BLaER1 (cell line): ENCODE results near the gene MRGPRF.

ENCODE experiments used
- H3K27ac ChIP-seq: shearing (Covaris generic); formaldehyde crosslinking; 2 replicates; pipeline ENCODE4 v1.8.1; 2022
- H3K27me3 ChIP-seq: shearing (Covaris generic); formaldehyde crosslinking; 2 replicates; pipeline ENCODE4 v1.8.1; 2022
- H3K36me3 ChIP-seq: shearing (Covaris generic); formaldehyde crosslinking; 2 replicates; pipeline ENCODE4 v1.8.1; 2022
- H3K4me1 ChIP-seq: shearing (Covaris generic); formaldehyde crosslinking; 2 replicates; pipeline ENCODE4 v1.8.1; 2022
- H3K4me2 ChIP-seq: shearing (Covaris generic); formaldehyde crosslinking; 2 replicates; pipeline ENCODE4 v1.8.1; 2022
- H3K4me3 ChIP-seq: shearing (Covaris generic); formaldehyde crosslinking; 2 replicates; pipeline ENCODE4 v1.8.1; 2022
- H3K9ac ChIP-seq: shearing (Covaris generic); formaldehyde crosslinking; 2 replicates; pipeline ENCODE4 v1.8.1; 2022
- H3K9me3 ChIP-seq: shearing (Covaris generic); formaldehyde crosslinking; 2 replicates; pipeline ENCODE4 v1.8.1; 2022
- H4K20me1 ChIP-seq: shearing (Covaris generic); formaldehyde crosslinking; 2 replicates; pipeline ENCODE4 v1.8.1; 2022
- Cebpa-rat ChIP-seq: shearing (Covaris generic); IDR thresholded peaks from 2 replicates; pipeline ENCODE4 v1.8.1; 2022

MRGPRF gene

GRCh38 chr11:68999093-68999747, 13.8 kb downstream of the MRGPRF start:
- Histone ChIP-seq H3K4me3 (no peak overlapping the region), H3K4me2 (no peak overlapping the region), H3K9ac (no peak overlapping the region), H3K9me3 (no peaks in the 10 kb centered on the region), H3K27ac (no peak overlapping the region), H3K4me1 (peaks cover 19% of the 10 kb centered on the region), H4K20me1 (no peaks in the 10 kb centered on the region), H3K27me3 (no peaks in the 10 kb centered on the region), H3K36me3 (no peaks in the 10 kb centered on the region)
- TF ChIP-seq Cebpa-rat: no peak

GRCh38 chr11:68998390-68998911, 14.6 kb downstream of the MRGPRF start:
- Histone ChIP-seq H3K36me3 (no peaks in the 10 kb centered on the region), H3K4me3 (no peak overlapping the region), H3K9me3 (no peaks in the 10 kb centered on the region), H3K9ac (no peak overlapping the region), H3K4me2 (peak overlapping the region; percentile 49), H3K4me1 (peaks cover 19% of the 10 kb centered on the region), H3K27me3 (no peaks in the 10 kb centered on the region), H3K27ac (no peak overlapping the region), H4K20me1 (no peaks in the 10 kb centered on the region)
- no peak for TF ChIP-seq Cebpa-rat

GRCh38 chr11:68997995-68998348, 15.1 kb downstream of the MRGPRF start:
- Histone ChIP-seq H3K4me2 (peak overlapping the region; percentile 49), H3K27ac (no peak overlapping the region), H3K27me3 (no peaks in the 10 kb centered on the region), H3K4me3 (no peak overlapping the region), H3K4me1 (peaks cover 19% of the 10 kb centered on the region), H3K9ac (no peak overlapping the region), H3K9me3 (no peaks in the 10 kb centered on the region), H3K36me3 (no peaks in the 10 kb centered on the region), H4K20me1 (no peaks in the 10 kb centered on the region)
- no peak for TF ChIP-seq Cebpa-rat

GRCh38 chr11:68997124-68997994, 15.7 kb downstream of the MRGPRF start:
- Histone ChIP-seq H3K27ac (no peak overlapping the region), H3K4me2 (no peak overlapping the region), H4K20me1 (no peaks in the 10 kb centered on the region), H3K9me3 (no peaks in the 10 kb centered on the region), H3K9ac (no peak overlapping the region), H3K4me1 (peaks cover 19% of the 10 kb centered on the region), H3K36me3 (no peaks in the 10 kb centered on the region), H3K4me3 (no peak overlapping the region), H3K27me3 (no peaks in the 10 kb centered on the region)
- TF ChIP-seq Cebpa-rat: no peak

GRCh38 chr11:68996376-68997123, 16.5 kb downstream of the MRGPRF start:
- H3K36me3 ChIP-seq: no peaks in the 10 kb centered on the region
- TF ChIP-seq Cebpa-rat: no peak
- H3K27ac ChIP-seq: no peak overlapping the region
- H3K9ac ChIP-seq: no peak overlapping the region
- peaks cover 19% of the 10 kb centered on the region for H3K4me1 ChIP-seq
- no peaks in the 10 kb centered on the region for H3K27me3 ChIP-seq
- no peak overlapping the region for H3K4me2 ChIP-seq
- no peaks in the 10 kb centered on the region for H3K9me3 ChIP-seq
- H4K20me1 ChIP-seq: no peaks in the 10 kb centered on the region
- no peak overlapping the region for H3K4me3 ChIP-seq

DNA sequence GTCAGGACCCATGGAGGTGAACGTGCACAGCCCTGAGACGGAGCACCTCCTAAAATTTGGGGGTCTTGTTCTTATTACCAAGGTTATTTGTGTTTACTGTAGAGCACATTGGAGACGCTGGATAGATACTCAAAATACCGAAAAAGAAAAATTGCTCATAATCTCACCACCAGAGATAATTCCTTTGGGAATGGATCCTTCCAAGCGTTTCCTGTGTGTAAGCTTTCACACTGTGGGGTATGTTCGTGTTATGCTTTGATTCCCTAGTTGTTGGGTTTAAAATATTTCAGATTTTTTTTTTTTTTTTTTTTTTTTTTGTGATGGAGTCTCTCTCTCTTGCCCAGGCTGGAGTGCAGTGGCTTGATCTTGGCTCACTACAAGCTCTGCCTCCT, 18.2 kb downstream of the MRGPRF start:
- Histone ChIP-seq H3K27ac (no peak overlapping the region), H3K27me3 (no peaks in the 10 kb centered on the region), H3K4me3 (no peak overlapping the region), H3K9ac (no peak overlapping the region), H4K20me1 (no peaks in the 10 kb centered on the region), H3K4me2 (no peak overlapping the region), H3K36me3 (no peaks in the 10 kb centered on the region), H3K4me1 (peaks cover 19% of the 10 kb centered on the region), H3K9me3 (no peaks in the 10 kb centered on the region)
- TF ChIP-seq Cebpa-rat: no peak

DNA sequence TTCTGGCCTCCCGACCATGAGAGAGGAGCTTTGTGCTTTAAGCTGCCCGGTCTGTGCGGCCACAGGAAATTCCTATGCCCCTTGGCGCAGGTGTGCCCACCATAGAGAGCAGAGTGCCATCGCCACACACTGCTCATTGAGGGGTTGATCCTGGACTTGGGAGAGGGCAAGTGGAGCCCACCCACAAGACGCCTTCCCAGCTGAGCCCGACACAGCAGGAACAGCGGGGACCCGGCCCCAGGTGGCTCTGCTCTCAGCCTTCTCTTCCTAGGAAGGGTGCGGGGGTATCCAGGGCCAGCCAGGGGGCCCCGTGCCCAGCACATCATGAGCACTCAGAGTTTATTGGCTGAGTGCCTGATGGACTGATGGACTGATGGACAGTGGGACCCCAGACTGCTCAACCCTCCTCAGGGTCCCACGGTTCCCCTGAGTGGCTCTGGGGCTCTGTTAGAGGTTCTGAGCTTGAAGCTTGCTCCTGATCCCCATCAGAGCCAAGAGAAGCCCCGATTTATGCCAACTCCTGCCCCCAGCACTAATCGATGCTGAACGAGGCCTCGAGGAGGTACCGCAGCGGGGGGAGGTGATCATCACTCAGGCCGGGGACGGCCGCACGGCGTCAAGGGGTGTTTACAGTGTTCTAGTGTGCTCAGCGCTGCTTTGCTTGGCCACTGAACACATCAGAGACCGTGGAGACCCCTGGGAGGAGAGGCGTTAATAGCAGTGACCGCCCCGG, 18.7 kb downstream of the MRGPRF start:
- Histone ChIP-seq H3K27ac (no peak overlapping the region), H3K9me3 (no peaks in the 10 kb centered on the region), H3K36me3 (no peaks in the 10 kb centered on the region), H3K9ac (no peak overlapping the region), H3K4me1 (peaks cover 19% of the 10 kb centered on the region), H3K4me2 (no peak overlapping the region), H4K20me1 (no peaks in the 10 kb centered on the region), H3K27me3 (no peaks in the 10 kb centered on the region), H3K4me3 (no peak overlapping the region)
- TF ChIP-seq Cebpa-rat: no peak

GRCh38 chr11:68993546-68993945, 19.5 kb downstream of the MRGPRF start:
- Histone ChIP-seq H4K20me1 (no peaks in the 10 kb centered on the region), H3K27ac (no peak overlapping the region), H3K9ac (no peak overlapping the region), H3K36me3 (no peaks in the 10 kb centered on the region), H3K4me2 (no peak overlapping the region), H3K9me3 (no peaks in the 10 kb centered on the region), H3K27me3 (no peaks in the 10 kb centered on the region), H3K4me3 (no peak overlapping the region), H3K4me1 (peaks cover 13% of the 10 kb centered on the region)
- TF ChIP-seq Cebpa-rat: no peak

GRCh38 chr11:68992743-68993255, 20.2 kb downstream of the MRGPRF start:
- no peak for TF ChIP-seq Cebpa-rat
- H3K27ac ChIP-seq: no peak overlapping the region
- no peak overlapping the region for H3K4me2 ChIP-seq
- H3K9ac ChIP-seq: no peak overlapping the region
- 0 out of 2 replicates have a peak, but pooled peaks cover 5% of the 10 kb centered on the region for H3K4me1 ChIP-seq
- no peaks in the 10 kb centered on the region for H4K20me1 ChIP-seq
- H3K4me3 ChIP-seq: no peak overlapping the region
- H3K27me3 ChIP-seq: no peaks in the 10 kb centered on the region
- H3K36me3 ChIP-seq: no peaks in the 10 kb centered on the region
- no peaks in the 10 kb centered on the region for H3K9me3 ChIP-seq
